H9 (cell line): ENCODE data around the gene SLC25A29. TPM values are rescaled to one million over a fixed set of nuclear protein-coding genes. Genes with fewer than 3 reads are reported as not detected.

ENCODE experiments used
- DNase-seq: peaks from one replicate; pipeline ENCODE4 v3.0.0-alpha.2; 2017
- H2AFZ ChIP-seq: one replicate; pipeline ENCODE4 v1.6.1; 2013; ENCODE audit warnings: mild to moderate bottlenecking, low read length, control low read depth, moderate library complexity
- H2AK5ac ChIP-seq: 2 replicates; pipeline ENCODE4 v1.6.1; 2013; ENCODE audit warnings: low read length, control low read depth, mixed read lengths; ENCODE audit not compliant: insufficient read length
- H2BK120ac ChIP-seq: one replicate; pipeline ENCODE4 v1.6.1; 2013; ENCODE audit warnings: low read depth, mild to moderate bottlenecking, low read length, control low read depth, inconsistent platforms; ENCODE audit not compliant: poor library complexity, severe bottlenecking
- H2BK12ac ChIP-seq: 2 replicates; pipeline ENCODE4 v1.6.1; 2013; ENCODE audit warnings: low read length, control low read depth, mixed read lengths, low read depth; ENCODE audit not compliant: insufficient read length
- H2BK15ac ChIP-seq: 2 replicates; pipeline ENCODE4 v1.6.1; 2013; ENCODE audit warnings: low read depth, low read length, control low read depth
- H2BK20ac ChIP-seq: one replicate; pipeline ENCODE4 v1.6.1; 2013; ENCODE audit warnings: low read depth, mild to moderate bottlenecking, low read length, control low read depth, inconsistent platforms; ENCODE audit not compliant: poor library complexity, severe bottlenecking
- H2BK5ac ChIP-seq: 2 replicates; pipeline ENCODE4 v1.6.1; 2013; ENCODE audit warnings: low read length, control low read depth, mixed read lengths; ENCODE audit not compliant: insufficient read length
- H3K14ac ChIP-seq: 2 replicates; pipeline ENCODE4 v1.6.1; 2013; ENCODE audit warnings: low read length, control low read depth; ENCODE audit not compliant: insufficient read depth
- H3K18ac ChIP-seq: 2 replicates; pipeline ENCODE4 v1.6.1; 2013; ENCODE audit warnings: low read depth, mild to moderate bottlenecking, mixed read lengths, low read length, control low read depth; ENCODE audit not compliant: insufficient read length
- H3K23ac ChIP-seq: 2 replicates; pipeline ENCODE4 v1.6.1; 2013; ENCODE audit warnings: low read length, control low read depth, mixed read lengths, low read depth; ENCODE audit not compliant: insufficient read length
- H3K23me2 ChIP-seq: 2 replicates; pipeline ENCODE4 v1.6.1; 2013; ENCODE audit warnings: low read depth, mild to moderate bottlenecking, mixed read lengths, low read length, control low read depth; ENCODE audit not compliant: insufficient read length, poor library complexity, severe bottlenecking
- H3K27ac ChIP-seq: 2 replicates; pipeline ENCODE4 v1.5.1; 2013; ENCODE audit warnings: low read length, control low read depth, mixed read lengths, low read depth; ENCODE audit not compliant: insufficient read length
- H3K27me3 ChIP-seq: 2 replicates; pipeline ENCODE4 v1.6.1; 2013; ENCODE audit warnings: low read length, control low read depth, inconsistent platforms; ENCODE audit not compliant: insufficient read depth
- H3K4ac ChIP-seq: 2 replicates; pipeline ENCODE4 v1.6.1; 2013; ENCODE audit warnings: low read depth, mild to moderate bottlenecking, control low read depth, inconsistent platforms, low read length, moderate library complexity
- H3K4me1 ChIP-seq: 2 replicates; pipeline ENCODE4 v1.6.1; 2013; ENCODE audit warnings: low read length, control low read depth, inconsistent platforms; ENCODE audit not compliant: insufficient read depth
- H3K4me2 ChIP-seq: 2 replicates; pipeline ENCODE4 v1.6.1; 2013; ENCODE audit warnings: low read length, control low read depth, mixed read lengths; ENCODE audit not compliant: insufficient read length, insufficient read depth
- H3K56ac ChIP-seq: 2 replicates; pipeline ENCODE4 v1.6.1; 2013; ENCODE audit warnings: low read depth, mild to moderate bottlenecking, mixed read lengths, low read length, control low read depth; ENCODE audit not compliant: insufficient read length
- H3K79me1 ChIP-seq: 2 replicates; pipeline ENCODE4 v1.6.1; 2013; ENCODE audit warnings: low read depth, mild to moderate bottlenecking, moderate library complexity, low read length, control low read depth, inconsistent platforms; ENCODE audit not compliant: insufficient read depth, poor library complexity, severe bottlenecking
- H3K79me2 ChIP-seq: 2 replicates; pipeline ENCODE4 v1.6.1; 2013; ENCODE audit warnings: low read length, control low read depth, inconsistent platforms; ENCODE audit not compliant: insufficient read depth
- H3K9ac ChIP-seq: 2 replicates; pipeline ENCODE4 v1.6.1; 2013; ENCODE audit warnings: low read length, control low read depth, mixed read lengths; ENCODE audit not compliant: insufficient read length; ENCODE audit errors: extremely low read depth
- H3K9me3 ChIP-seq: one replicate; pipeline ENCODE4 v1.6.1; 2013; ENCODE audit warnings: low read depth, low read length, inconsistent platforms; ENCODE audit not compliant: control insufficient read depth
- H3T11ph ChIP-seq: one replicate; pipeline ENCODE4 v1.6.1; 2013; ENCODE audit warnings: mild to moderate bottlenecking, low read length, control low read depth, inconsistent platforms
- H4K20me1 ChIP-seq: one replicate; pipeline ENCODE4 v1.6.1; 2013; ENCODE audit not compliant: control insufficient read depth, insufficient read length, insufficient read depth
- H4K5ac ChIP-seq: 2 replicates; pipeline ENCODE4 v1.6.1; 2013; ENCODE audit warnings: low read depth, mild to moderate bottlenecking, mixed read lengths, low read length, control low read depth; ENCODE audit not compliant: insufficient read length
- H4K8ac ChIP-seq: replicated peaks from 2 replicates; pipeline ENCODE4 v1.6.1; 2013; ENCODE audit warnings: low read length, control low read depth, mixed read lengths, low read depth; ENCODE audit not compliant: insufficient read length
- H4K91ac ChIP-seq: 2 replicates; pipeline ENCODE4 v1.6.1; 2013; ENCODE audit warnings: low read depth, mild to moderate bottlenecking, moderate library complexity, mixed read lengths, low read length, control low read depth; ENCODE audit not compliant: insufficient read length
- H3K27ac Mint-ChIP-seq, 3 experiments: 2 replicates in 2 of 3; 3 replicates in 1 of 3; pipeline ENCODE4 v1.8.0; 2020 to 2021; ENCODE audit warnings: mixed read lengths in 3 of 3, mild to moderate bottlenecking in 1 of 3, moderate library complexity in 1 of 3
- H3K27me3 Mint-ChIP-seq: 2 replicates; pipeline ENCODE4 v1.8.0; 2021; ENCODE audit warnings: low read depth, mild to moderate bottlenecking, moderate library complexity, mixed read lengths
- H3K36me3 Mint-ChIP-seq, 3 experiments: 2 replicates in 2 of 3; 3 replicates in 1 of 3; pipeline ENCODE4 v1.8.0; 2020 to 2021; ENCODE audit warnings: low read depth in 3 of 3, mixed read lengths in 3 of 3; ENCODE audit not compliant: insufficient read depth in 1 of 3
- H3K4me1 Mint-ChIP-seq, 2 experiments: 2 replicates each; pipeline ENCODE4 v1.8.0; 2020; ENCODE audit warnings: mixed read lengths in 2 of 2
- H3K4me3 Mint-ChIP-seq, 2 experiments: 2 replicates in 1 of 2; 3 replicates in 1 of 2; pipeline ENCODE4 v1.8.0; 2020 to 2021; ENCODE audit warnings: mild to moderate bottlenecking in 2 of 2, mixed read lengths in 2 of 2, moderate library complexity in 1 of 2
- H3K9me3 Mint-ChIP-seq, 2 experiments: 2 replicates in 1 of 2; 3 replicates in 1 of 2; pipeline ENCODE4 v1.8.0; 2020; ENCODE audit warnings: mild to moderate bottlenecking in 2 of 2, mixed read lengths in 2 of 2, moderate library complexity in 1 of 2
- CTCF ChIP-seq: fragments of 200-600 bp; sonication (generic); conservative IDR thresholded peaks from 3 replicates; pipeline ENCODE4 v1.8.0; 2021; ENCODE audit warnings: antibody characterized with exemption, mild to moderate bottlenecking
- WGBS: extraction: QIAGEN DNeasy Blood & Tissue Kit; methylation state at CpG from one replicate; pipeline ENCODE4 v1.1.7; 2013; ENCODE audit warnings: missing lambda C conversion rate, low lambda C conversion rate, mixed read lengths; ENCODE audit not compliant: insufficient read length; ENCODE audit errors: extremely low coverage; 5-methylcytosine and 5-hydroxymethylcytosine counted together
- total RNA-seq: library from RNA; stranded (reverse); gene quantifications from 2 replicates; pipeline ENCODE4 v1.2.1, GENCODE V29; 2021

SLC25A29 gene
- total RNA-seq, 1 experiment from 2014 or later: 175 TPM

GRCh38 chr14:100336618-100337530 lies 30.6 kb upstream of the SLC25A29 start:
- peaks cover 34 to 69% (median 59%) of the 10 kb centered on the region in 3 experiments; a peak in 6 of 7 replicates for H3K36me3 Mint-ChIP-seq
- Histone ChIP-seq H3K79me1 (no peaks in the 10 kb centered on the region), H2BK120ac (no peak overlapping the region), H3K18ac (no peak overlapping the region), H3K9ac (no peak overlapping the region), H3K4me1 (no peaks in the 10 kb centered on the region), H3K79me2 (no peaks in the 10 kb centered on the region), H2BK20ac (no peak overlapping the region), H3K27me3 (no peaks in the 10 kb centered on the region), H2BK5ac (no peak overlapping the region), H3K4me2 (no peak overlapping the region), H2AFZ (no peak overlapping the region), H3K23ac (no peak overlapping the region), H3K14ac (no peak overlapping the region), H4K5ac (no peak overlapping the region), H3K9me3 (no peaks in the 10 kb centered on the region), H3T11ph (no peak overlapping the region), H4K91ac (no peak overlapping the region), H3K27ac (no peak overlapping the region), H2AK5ac (no peak overlapping the region), H2BK15ac (no peak overlapping the region), H2BK12ac (no peak overlapping the region), H4K20me1 (no peaks in the 10 kb centered on the region), H3K23me2 (no peaks in the 10 kb centered on the region), H4K8ac (no peak overlapping the region), H3K4ac (no peak overlapping the region), H3K56ac (no peak overlapping the region)
- H3K27me3 Mint-ChIP-seq: no peaks in the 10 kb centered on the region
- no peak overlapping the region for H3K4me3 Mint-ChIP-seq
- no CpG with 5 or more reads among the region's 18 CpGs for WGBS
- H3K27ac Mint-ChIP-seq: no peak overlapping the region; a peak in 1 of 7 replicates
- H3K4me1 Mint-ChIP-seq: no peaks in the 10 kb centered on the region
- no peak for TF ChIP-seq CTCF
- no peak for DNase-seq
- H3K9me3 Mint-ChIP-seq: no peaks in the 10 kb centered on the region
